Adipocyte (in vitro differentiated cells): ENCODE results near the gene PTCD1.
"Not testable (repeated sequence)": the region's sequence is repeated elsewhere in the genome, so short reads cannot be mapped to it uniquely, and the experiment has no call there.

ENCODE experiments used
- DNase-seq: peaks from one replicate; pipeline ENCODE4 v3.0.0-alpha.2; 2015; ENCODE audit warnings: low read depth
- H3K27me3 ChIP-seq: replicated peaks from 2 replicates; pipeline ENCODE4 v1.7.0; 2013; ENCODE audit warnings: mild to moderate bottlenecking, low read length, moderate library complexity; ENCODE audit not compliant: control insufficient read depth, insufficient read depth
- H3K36me3 ChIP-seq: 2 replicates; pipeline ENCODE4 v1.7.0; 2013; ENCODE audit warnings: low read length, mild to moderate bottlenecking, moderate library complexity; ENCODE audit not compliant: control insufficient read depth, insufficient read depth, severe bottlenecking
- H3K4me1 ChIP-seq: 2 replicates; pipeline ENCODE4 v1.7.0; 2013; ENCODE audit warnings: mild to moderate bottlenecking, low read length, moderate library complexity; ENCODE audit not compliant: control insufficient read depth, insufficient read depth
- H3K4me3 ChIP-seq: 2 replicates; pipeline ENCODE4 v1.7.0; 2013; ENCODE audit warnings: mild to moderate bottlenecking, low read length, moderate library complexity
- H3K9ac ChIP-seq: 2 replicates; pipeline ENCODE4 v1.7.0; 2013; ENCODE audit warnings: mild to moderate bottlenecking, low read length, moderate library complexity
- H3K9me3 ChIP-seq: 2 replicates; pipeline ENCODE4 v1.7.0; 2013; ENCODE audit warnings: mild to moderate bottlenecking, low read length, moderate library complexity; ENCODE audit not compliant: control insufficient read depth

Gene PTCD1

GRCh38 chr7:99383791-99384370, 54.7 kb downstream of the PTCD1 start:
- Histone ChIP-seq H3K4me3 (no peak overlapping the region), H3K9me3 (no peaks in the 10 kb centered on the region), H3K4me1 (peaks cover 30% of the 10 kb centered on the region), H3K9ac (no peak overlapping the region), H3K27me3 (no peaks in the 10 kb centered on the region), H3K36me3 (peaks cover 20% of the 10 kb centered on the region)
- DNase-seq = no peak

GRCh38 chr7:99383203-99383602, 55.4 kb downstream of the PTCD1 start:
- Histone ChIP-seq H3K4me3 (no peak overlapping the region), H3K36me3 (peaks cover 19% of the 10 kb centered on the region), H3K9me3 (no peaks in the 10 kb centered on the region), H3K9ac (no peak overlapping the region), H3K27me3 (no peaks in the 10 kb centered on the region), H3K4me1 (peaks cover 31% of the 10 kb centered on the region)
- DNase-seq = no peak

GRCh38 chr7:99381664-99382075, 56.9 kb downstream of the PTCD1 start:
- H3K9ac ChIP-seq = no peak overlapping the region
- DNase-seq = no peak
- H3K4me3 ChIP-seq = no peak overlapping the region
- no peaks in the 10 kb centered on the region for H3K27me3 ChIP-seq
- no peaks in the 10 kb centered on the region for H3K9me3 ChIP-seq
- peaks cover 31% of the 10 kb centered on the region for H3K4me1 ChIP-seq
- peaks cover 19% of the 10 kb centered on the region for H3K36me3 ChIP-seq

GRCh38 chr7:99380823-99381663, 57.6 kb downstream of the PTCD1 start:
- H3K9me3 ChIP-seq = no peaks in the 10 kb centered on the region
- H3K9ac ChIP-seq = peak overlapping the region; percentile 90
- peak overlapping the region; percentile 67 for H3K4me3 ChIP-seq
- H3K36me3 ChIP-seq = peaks cover 16% of the 10 kb centered on the region
- H3K4me1 ChIP-seq = peaks cover 31% of the 10 kb centered on the region
- H3K27me3 ChIP-seq = no peaks in the 10 kb centered on the region
- no peak for DNase-seq

- DNase-seq = peak; percentile 40
- Histone ChIP-seq H3K9me3 (no peaks in the 10 kb centered on the region), H3K36me3 (peaks cover 11% of the 10 kb centered on the region), H3K9ac (peak overlapping the region; percentile 90), H3K4me1 (peaks cover 34% of the 10 kb centered on the region), H3K4me3 (peak overlapping the region; percentile 67), H3K27me3 (no peaks in the 10 kb centered on the region)
These were observed 58.4 kb downstream of the PTCD1 start for GRCh38 chr7:99380032-99380822.

- peaks cover 11% of the 10 kb centered on the region for H3K36me3 ChIP-seq
- H3K27me3 ChIP-seq = not testable (repeated sequence)
These were observed 58.9 kb downstream of the PTCD1 start for GRCh38 chr7:99379693-99380031.

GRCh38 chr7:99379043-99379577, 59.5 kb downstream of the PTCD1 start:
- peak; percentile 96 for DNase-seq
- peak overlapping the region; percentile 67 for H3K4me3 ChIP-seq
- no peaks in the 10 kb centered on the region for H3K27me3 ChIP-seq
- H3K36me3 ChIP-seq = peaks cover 11% of the 10 kb centered on the region
- peak overlapping the region; percentile 90 for H3K9ac ChIP-seq
- H3K4me1 ChIP-seq = peaks cover 34% of the 10 kb centered on the region
- H3K9me3 ChIP-seq = no peaks in the 10 kb centered on the region

More at GRCh38 chr7:99379693-99380031, 58.9 kb downstream of the PTCD1 start:
- H3K4me3 ChIP-seq = peak overlapping the region; percentile 67
- DNase-seq, H3K9me3 ChIP-seq: not testable (repeated sequence)
- peaks cover 34% of the 10 kb centered on the region for H3K4me1 ChIP-seq
- peak overlapping the region; percentile 90 for H3K9ac ChIP-seq

- Histone ChIP-seq H3K27me3 (no peaks in the 10 kb centered on the region), H3K4me1 (peaks cover 28% of the 10 kb centered on the region), H3K9me3 (no peaks in the 10 kb centered on the region), H3K4me3 (peak overlapping the region; percentile 85), H3K9ac (peak overlapping the region; percentile 87), H3K36me3 (peaks cover 11% of the 10 kb centered on the region)
- DNase-seq = peak; percentile 84
These were observed 63.4 kb downstream of the PTCD1 start for GRCh38 chr7:99375070-99375807.

- no peaks in the 10 kb centered on the region for H3K9me3 ChIP-seq
- DNase-seq = peak; percentile 80
- H3K36me3 ChIP-seq = peaks cover 11% of the 10 kb centered on the region
- H3K27me3 ChIP-seq = no peaks in the 10 kb centered on the region
- peaks cover 20% of the 10 kb centered on the region for H3K4me1 ChIP-seq
- peak within 1 kb of the TSS; percentile 85 for H3K4me3 ChIP-seq
- peak within 1 kb of the TSS; percentile 87 for H3K9ac ChIP-seq
These were observed 64.2 kb downstream of the PTCD1 start, which contains the start of gene ARPC1B for GRCh38 chr7:99374111-99375064. TSS of gene ARPC1B (plus strand) at chr7:99374730. CDS start at chr7:99385715, 10,985 bp downstream.
